Glomerular endothelial cell (primary cell): ENCODE data around the gene LRRC47. TPM values are rescaled to one million over a fixed set of nuclear protein-coding genes. Genes with fewer than 3 reads are reported as not detected.

Experiments used
- DNase-seq: peaks from one replicate; pipeline ENCODE4 v3.0.0-alpha.2; 2011; ENCODE audit warnings: low read depth, low spot score; ENCODE audit errors: extremely low read depth
- total RNA-seq: library from RNA; depleted of rRNA; stranded (reverse); fragments of >200 nt; gene quantifications from 2 replicates; pipeline ENCODE4 v1.2.3, GENCODE V29; 2015

The LRRC47 gene
- total RNA-seq, 1 donor from 2014 or later, result 38.9 TPM

- DNase-seq, result no peak
Observed at GRCh38 chr1:3735027-3735681, 61.1 kb downstream of the LRRC47 start.

GRCh38 chr1:3734602-3735001 lies 61.7 kb downstream of the LRRC47 start:
- no peak for DNase-seq

- no peak for DNase-seq
Observed at GRCh38 chr1:3733883-3734589, 62.3 kb downstream of the LRRC47 start.

- DNase-seq, result no peak
Observed at GRCh38 chr1:3733094-3733882, 63.0 kb downstream of the LRRC47 start.

- no peak for DNase-seq
Observed at GRCh38 chr1:3732434-3733093, 63.7 kb downstream of the LRRC47 start.

- no peak for DNase-seq
Observed at GRCh38 chr1:3731583-3732433, 64.5 kb downstream of the LRRC47 start.

- no peak for DNase-seq
Observed at GRCh38 chr1:3730543-3731247, 65.6 kb downstream of the LRRC47 start.

- DNase-seq, result no peak
Observed at GRCh38 chr1:3729594-3730542, 66.4 kb downstream of the LRRC47 start.

Other genes starting within 250 kb of the LRRC47 start
- gene MEGF6, start 185.0 kb downstream of the LRRC47 start, total RNA-seq, result 30.1 and 57.6 TPM in 2 replicates
- 59.8 and 71.5 TPM in 2 replicates for gene TPRG1L, start 171.5 kb downstream of the LRRC47 start, total RNA-seq
- 21.0 and 22.5 TPM in 2 replicates for gene WRAP73, start 146.4 kb downstream of the LRRC47 start, total RNA-seq
- gene TP73, start 144.0 kb downstream of the LRRC47 start, total RNA-seq, result 0.88 TPM in 1 of 2 replicates, not detected in the other
- gene CCDC27, start 44.0 kb downstream of the LRRC47 start, total RNA-seq, result not detected in 2 replicates
- 0.82 and 2.0 TPM in 2 replicates for gene SMIM1, start 23.7 kb downstream of the LRRC47 start, total RNA-seq
- gene CEP104, start 60.7 kb upstream of the LRRC47 start, total RNA-seq, result 30.5 and 44.9 TPM in 2 replicates
- gene DFFB, start 61.0 kb upstream of the LRRC47 start, total RNA-seq, result 7.8 and 13.9 TPM in 2 replicates
- 23.5 and 25.8 TPM in 2 replicates for gene C1orf174, start 103.8 kb upstream of the LRRC47 start, total RNA-seq